ENCODE data around the gene S100A3. TPM values are rescaled to one million over a fixed set of nuclear protein-coding genes. Genes with fewer than 3 reads are reported as not detected.

S100A3 gene
- total RNA-seq, 1 donor from 2014 or later, result 0.49 TPM

DNA sequence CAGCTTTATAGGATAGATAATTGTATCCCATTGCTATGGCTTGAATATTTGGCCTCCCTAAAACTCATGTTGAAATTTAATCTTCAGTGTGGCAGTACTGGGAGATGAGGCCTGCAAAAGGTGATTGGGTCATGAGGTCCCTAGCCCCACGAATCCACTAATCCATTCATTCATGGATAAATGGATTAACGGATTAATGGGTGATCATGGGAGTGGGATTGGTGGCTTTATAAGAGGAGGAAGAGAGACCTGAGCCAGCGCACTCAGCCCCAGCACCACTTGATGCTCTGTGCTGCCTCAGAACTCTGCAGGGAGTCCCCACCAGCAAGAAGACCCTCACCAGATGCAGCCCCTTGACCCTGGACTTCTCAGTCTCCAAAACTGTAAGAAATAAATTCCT is 45.3 kb downstream of the S100A3 start:
- intact Hi-C loops (cut with DNase I), result no loop called here
- ATAC-seq (no peak), DNase-seq (ENCODE audit: missing footprints) (no peak)

- DNase-seq (ENCODE audit: missing footprints) (no peak), ATAC-seq (no peak)
- intact Hi-C loops (cut with DNase I), result no loop called here
Measured at GRCh38 chr1:153498746-153499145, 50.3 kb downstream of the S100A3 start.

Other genes with a start within 250 kb of the S100A3 start
- gene PGLYRP3, start 236.3 kb downstream of the S100A3 start, total RNA-seq, result not detected
- gene PGLYRP4, start 200.4 kb downstream of the S100A3 start, total RNA-seq, result not detected
- 190 TPM for gene S100A9, start 191.4 kb downstream of the S100A3 start, total RNA-seq
- gene S100A12, start 173.6 kb downstream of the S100A3 start, total RNA-seq, result 4.0 TPM
- gene S100A8, start 158.2 kb downstream of the S100A3 start, total RNA-seq, result 79.9 TPM
- not detected for gene S100A7A, start 132.7 kb downstream of the S100A3 start, total RNA-seq
- not detected for gene S100A7, start 88.6 kb downstream of the S100A3 start, total RNA-seq
- gene S100A6, start 13.3 kb downstream of the S100A3 start, total RNA-seq, result 265 TPM
- not detected for gene S100A5, start 8.3 kb downstream of the S100A3 start, total RNA-seq
- gene S100A4, start 3.5 kb downstream of the S100A3 start, total RNA-seq, result 164 TPM
- gene S100A2, start 16.6 kb upstream of the S100A3 start, total RNA-seq, result 2.3 TPM
- 49.2 TPM for gene S100A16, start 63.9 kb upstream of the S100A3 start, total RNA-seq
- 6.3 TPM for gene S100A14, start 67.1 kb upstream of the S100A3 start, total RNA-seq
- gene S100A13, start 78.2 kb upstream of the S100A3 start, total RNA-seq, result 155 TPM
- 2,065 TPM for gene S100A1, start 79.2 kb upstream of the S100A3 start, total RNA-seq
- 72.1 TPM for gene CHTOP, start 84.8 kb upstream of the S100A3 start, total RNA-seq
- gene SNAPIN, start 109.4 kb upstream of the S100A3 start, total RNA-seq, result 64.0 TPM
- gene ILF2, start 121.7 kb upstream of the S100A3 start, total RNA-seq, result 60.4 TPM
- 14.6 TPM for gene NPR1, start 129.4 kb upstream of the S100A3 start, total RNA-seq
- 33.0 TPM for gene INTS3, start 178.8 kb upstream of the S100A3 start, total RNA-seq
- 13.5 TPM for gene SLC27A3, start 226.1 kb upstream of the S100A3 start, total RNA-seq